ENCODE measurements around the gene OR52L1. TPM values are rescaled to one million over a fixed set of nuclear protein-coding genes. Genes with fewer than 3 reads are reported as not detected.

The OR52L1 gene
- not detected in 5 replicates for total RNA-seq (2022; extraction: Qiagen RNA extraction; ENCODE audit: low read depth)

GRCh38 chr11:5986885-5987284 lies at the start of gene OR52L1:
TSS of gene OR52L1 (minus strand) at chr11:5986985. CDS start at chr11:5986930, 55 bp downstream.

GRCh38 chr11:6030708-6031405 lies 44.1 kb upstream of the OR52L1 start, which contains the start of gene OR56A1:
TSS of gene OR56A1 (minus strand) at chr11:6030758. CDS start at chr11:6027692, 3,066 bp downstream.

GRCh38 chr11:6006846-6007245 lies 20.1 kb upstream of the OR52L1 start, which contains the start of gene OR56A4:
TSS of gene OR56A4 (minus strand) at chr11:6006946. CDS start at chr11:6002992, 3,954 bp downstream.

GRCh38 chr11:5968394-5968793 lies 18.4 kb downstream of the OR52L1 start, which contains the start of gene OR56A5:
TSS of gene OR56A5 (minus strand) at chr11:5968494. CDS start at chr11:5968494, 0 bp downstream.

GRCh38 chr11:5941951-5942350 lies 44.8 kb downstream of the OR52L1 start, which contains the start of gene OR56A3:
TSS of gene OR56A3 (plus strand) at chr11:5942251. CDS start at chr11:5947347, 5,096 bp downstream.

Other genes with a start within 250 kb of the OR52L1 start
- gene OR52N4, start 232.7 kb downstream of the OR52L1 start, total RNA-seq (2022; extraction: Qiagen RNA extraction; ENCODE audit: low read depth) = not detected in 5 replicates
- not detected in 5 replicates for gene OR52N5, start 203.6 kb downstream of the OR52L1 start, total RNA-seq (2022; extraction: Qiagen RNA extraction; ENCODE audit: low read depth)
- not detected in 5 replicates for gene OR52N1, start 195.7 kb downstream of the OR52L1 start, total RNA-seq (2022; extraction: Qiagen RNA extraction; ENCODE audit: low read depth)
- not detected in 5 replicates for gene OR52N2, start 178.1 kb downstream of the OR52L1 start, total RNA-seq (2022; extraction: Qiagen RNA extraction; ENCODE audit: low read depth)
- not detected in 5 replicates for gene OR52E6, start 145.1 kb downstream of the OR52L1 start, total RNA-seq (2022; extraction: Qiagen RNA extraction; ENCODE audit: low read depth)
- gene OR52E8, start 129.3 kb downstream of the OR52L1 start, total RNA-seq (2022; extraction: Qiagen RNA extraction; ENCODE audit: low read depth) = not detected in 5 replicates
- gene OR52E4, start 106.4 kb downstream of the OR52L1 start, total RNA-seq (2022; extraction: Qiagen RNA extraction; ENCODE audit: low read depth) = not detected in 5 replicates
- gene OR52E5, start 93.8 kb downstream of the OR52L1 start, total RNA-seq (2022; extraction: Qiagen RNA extraction; ENCODE audit: low read depth) = not detected in 5 replicates
- not detected in 5 replicates for gene OR56A3, start 44.7 kb downstream of the OR52L1 start, total RNA-seq (2022; extraction: Qiagen RNA extraction; ENCODE audit: low read depth)
- not detected in 5 replicates for gene OR56A5, start 18.5 kb downstream of the OR52L1 start, total RNA-seq (2022; extraction: Qiagen RNA extraction; ENCODE audit: low read depth)
- not detected in 5 replicates for gene OR56A4, start 20.0 kb upstream of the OR52L1 start, total RNA-seq (2022; extraction: Qiagen RNA extraction; ENCODE audit: low read depth)
- gene OR56A1, start 43.8 kb upstream of the OR52L1 start, total RNA-seq (2022; extraction: Qiagen RNA extraction; ENCODE audit: low read depth) = not detected in 5 replicates
- gene OR56B4, start 120.7 kb upstream of the OR52L1 start, total RNA-seq (2022; extraction: Qiagen RNA extraction; ENCODE audit: low read depth) = not detected in 5 replicates
- not detected in 5 replicates for gene OR52B2, start 183.3 kb upstream of the OR52L1 start, total RNA-seq (2022; extraction: Qiagen RNA extraction; ENCODE audit: low read depth)
- gene OR52W1, start 212.2 kb upstream of the OR52L1 start, total RNA-seq (2022; extraction: Qiagen RNA extraction; ENCODE audit: low read depth) = not detected in 5 replicates
- not detected in 5 replicates for gene C11orf42, start 218.6 kb upstream of the OR52L1 start, total RNA-seq (2022; extraction: Qiagen RNA extraction; ENCODE audit: low read depth)
- gene FHIP1B, start 247.7 kb upstream of the OR52L1 start, total RNA-seq (2022; extraction: Qiagen RNA extraction; ENCODE audit: low read depth) = 14.0 to 19.4 TPM (median 17.4 TPM) in 5 replicates

Measured in A549 treated with GW870086 at 1 μM for 4 hours (cell line).